Keratinocyte (primary cell): ENCODE data around the gene GBA3.

Source experiments
- CTCF ChIP-seq, 3 experiments: IDR thresholded peaks in 1 of 3; conservative IDR thresholded peaks in 1 of 3; optimal IDR thresholded peaks in 1 of 3; 2 replicates in 2 of 3; 3 replicates in 1 of 3; pipeline versions ENCODE3 to v1.5.1; 2011; ENCODE audit warnings: low read length in 3 of 3, mild to moderate bottlenecking in 3 of 3, moderate library complexity in 2 of 3, control low read depth in 1 of 3, inconsistent platforms in 1 of 3; ENCODE audit not compliant: insufficient read depth in 2 of 3; ENCODE audit errors: extremely low read depth in 1 of 3
- EZH2 ChIP-seq: IDR thresholded peaks from one replicate; pipeline ENCODE4 v1.6.1; 2012; ENCODE audit warnings: inconsistent platforms, mild to moderate bottlenecking, low read length, moderate library complexity

GRCh38 chr4:22643952-22644351, 48.8 kb upstream of the GBA3 start:
- TF ChIP-seq CTCF (optimal IDR thresholded peaks at IDR 0.05 in 1 of 3, IDR thresholded peaks at IDR 0.05 in 1 of 3, conservative IDR thresholded peaks at IDR 0.05 in 1 of 3; ENCODE audit: extremely low read depth in 1 of 3, insufficient read depth in 2 of 3, low read length in 3 of 3) (no peak), EZH2 (no peak)
